CD14-positive monocyte (primary cell): ENCODE results near the gene FFAR3. TPM values are rescaled to one million over a fixed set of nuclear protein-coding genes. Genes with fewer than 3 reads are reported as not detected.

Experiments used
- DNase-seq, 3 donors: peaks; one replicate each; pipeline ENCODE4 v3.0.0-alpha.2; 2011 to 2022
- H2AFZ ChIP-seq: 2 replicates; pipeline ENCODE4 v1.6.0; 2012; ENCODE audit warnings: mild to moderate bottlenecking, low read depth, low read length, inconsistent platforms; ENCODE audit not compliant: insufficient read depth, poor library complexity, severe bottlenecking
- H3K27ac ChIP-seq, 2 donors: 1 replicate in 1 of 2; 2 replicates in 1 of 2; pipeline ENCODE4 v1.5.1; 2012 to 2013; ENCODE audit warnings: low read length in 2 of 2, control low read depth in 1 of 2, inconsistent platforms in 1 of 2, low read depth in 1 of 2, mild to moderate bottlenecking in 1 of 2
- H3K27me3 ChIP-seq, 2 donors: one replicate each; pipeline versions ENCODE4 v1.6.0 to v1.6.1; 2011 to 2013; ENCODE audit warnings: low read length in 2 of 2; ENCODE audit not compliant: control insufficient read depth in 2 of 2, insufficient read depth in 2 of 2
- H3K36me3 ChIP-seq, 2 donors: replicated peaks in 1 of 2; 1 replicate in 1 of 2; 2 replicates in 1 of 2; pipeline versions ENCODE4 v1.5.1 to v1.6.1; 2012 to 2013; ENCODE audit warnings: low read length in 2 of 2, control low read depth in 1 of 2, inconsistent platforms in 1 of 2, mild to moderate bottlenecking in 1 of 2; ENCODE audit not compliant: insufficient read depth in 2 of 2, control insufficient read depth in 1 of 2
- H3K4me1 ChIP-seq, 2 donors: 1 replicate in 1 of 2; 2 replicates in 1 of 2; pipeline versions ENCODE4 v1.5.1 to v1.6.1; 2012 to 2013; ENCODE audit warnings: low read length in 2 of 2, control low read depth in 1 of 2, inconsistent platforms in 1 of 2, mild to moderate bottlenecking in 1 of 2, moderate library complexity in 1 of 2; ENCODE audit not compliant: insufficient read depth in 2 of 2, control insufficient read depth in 1 of 2
- H3K4me2 ChIP-seq: replicated peaks from 2 replicates; pipeline ENCODE3; 2012; ENCODE audit warnings: low read length, moderate library complexity, mild to moderate bottlenecking; ENCODE audit not compliant: poor library complexity, severe bottlenecking; ENCODE audit errors: extremely low read depth
- H3K4me3 ChIP-seq, 3 experiments: fragments of 200-600 bp in 1 of 3; sonication (generic) in 1 of 3; replicated peaks in 1 of 3; 1 replicate in 2 of 3; 2 replicates in 1 of 3; pipeline ENCODE4 v1.5.1; 2011 to 2013; ENCODE audit warnings: low read length in 3 of 3, mild to moderate bottlenecking in 3 of 3, control low read depth in 2 of 3, low read depth in 2 of 3, inconsistent platforms in 1 of 3, moderate library complexity in 1 of 3
- H3K79me2 ChIP-seq: 2 replicates; pipeline ENCODE4 v1.6.0; 2012; ENCODE audit warnings: mild to moderate bottlenecking, control low read depth, inconsistent platforms, low read length, moderate library complexity; ENCODE audit not compliant: insufficient read depth
- H3K9ac ChIP-seq: 2 replicates; pipeline ENCODE4 v1.6.0; 2017; ENCODE audit warnings: low read length, mild to moderate bottlenecking; ENCODE audit not compliant: insufficient read depth, poor library complexity, severe bottlenecking
- H3K9me3 ChIP-seq, 2 donors: replicated peaks in 1 of 2; 1 replicate in 1 of 2; 2 replicates in 1 of 2; pipeline versions ENCODE4 v1.5.1 to v1.6.1; 2012 to 2013; ENCODE audit warnings: low read length in 2 of 2, control low read depth in 1 of 2; ENCODE audit not compliant: control insufficient read depth in 1 of 2, insufficient read depth in 1 of 2
- H4K20me1 ChIP-seq: 2 replicates; pipeline ENCODE4 v1.6.0; 2012; ENCODE audit warnings: mild to moderate bottlenecking, low read length, control low read depth, moderate library complexity; ENCODE audit not compliant: insufficient read depth
- H3K27ac Mint-ChIP-seq, 7 donors: one replicate each; pipeline ENCODE4 v1.8.0; 2020; ENCODE audit warnings: mild to moderate bottlenecking in 7 of 7, mixed read lengths in 7 of 7, moderate library complexity in 6 of 7, inconsistent platforms in 2 of 7
- H3K27me3 Mint-ChIP-seq, 3 donors: one replicate each; pipeline ENCODE4 v1.8.0; 2021 to 2022; ENCODE audit warnings: low read depth in 3 of 3, mild to moderate bottlenecking in 3 of 3, mixed read lengths in 3 of 3, moderate library complexity in 3 of 3, inconsistent platforms in 1 of 3
- H3K36me3 Mint-ChIP-seq, 2 donors: one replicate each; pipeline ENCODE4 v1.8.0; 2020; ENCODE audit warnings: mixed read lengths in 2 of 2, inconsistent platforms in 1 of 2, mild to moderate bottlenecking in 1 of 2
- H3K4me1 Mint-ChIP-seq: one replicate; pipeline ENCODE4 v1.8.0; 2020; ENCODE audit warnings: mild to moderate bottlenecking, mixed read lengths
- H3K4me3 Mint-ChIP-seq, 2 donors: one replicate each; pipeline ENCODE4 v1.8.0; 2020; ENCODE audit warnings: mild to moderate bottlenecking in 2 of 2, mixed read lengths in 2 of 2, moderate library complexity in 1 of 2
- H3K9me3 Mint-ChIP-seq, 7 donors: one replicate each; pipeline ENCODE4 v1.8.0; 2020 to 2022; ENCODE audit warnings: mixed read lengths in 7 of 7, mild to moderate bottlenecking in 6 of 7, moderate library complexity in 6 of 7, inconsistent platforms in 2 of 7
- CTCF ChIP-seq: fragments of 200-600 bp; IDR thresholded peaks from one replicate; pipeline ENCODE4 v1.8.0; 2022; ENCODE audit warnings: antibody characterized with exemption, mild to moderate bottlenecking
- WGBS: methylation state at CpG from one replicate; pipeline ENCODE4 v1.1.5; 2013; ENCODE audit warnings: missing lambda C conversion rate; ENCODE audit not compliant: insufficient coverage; 5-methylcytosine and 5-hydroxymethylcytosine counted together
- intact Hi-C, 2 donors: fragments of 100-400 bp; cut with micrococcal nuclease; formaldehyde crosslinking; loops; one replicate each; pipeline versions ENCODE4 v1.15.0 to v1.15.1; 2023
- polyA plus RNA-seq, 3 donors: library from polyadenylated mRNA; depleted of rRNA in 1 of 3; unstranded in 2 of 3; stranded (reverse) in 1 of 3; fragments of 300-500 nt in 2 of 3; fragments of >200 nt in 1 of 3; fragmentation: Illumina TruSeq in 2 of 3; gene quantifications; 1 replicate in 2 of 3; 2 replicates in 1 of 3; pipeline ENCODE4 v1.2.3, GENCODE V29; 2012 to 2021

FFAR3 gene
- polyA plus RNA-seq, 3 donors = 1.2 to 17.9 (median 1.2) TPM

DNA sequence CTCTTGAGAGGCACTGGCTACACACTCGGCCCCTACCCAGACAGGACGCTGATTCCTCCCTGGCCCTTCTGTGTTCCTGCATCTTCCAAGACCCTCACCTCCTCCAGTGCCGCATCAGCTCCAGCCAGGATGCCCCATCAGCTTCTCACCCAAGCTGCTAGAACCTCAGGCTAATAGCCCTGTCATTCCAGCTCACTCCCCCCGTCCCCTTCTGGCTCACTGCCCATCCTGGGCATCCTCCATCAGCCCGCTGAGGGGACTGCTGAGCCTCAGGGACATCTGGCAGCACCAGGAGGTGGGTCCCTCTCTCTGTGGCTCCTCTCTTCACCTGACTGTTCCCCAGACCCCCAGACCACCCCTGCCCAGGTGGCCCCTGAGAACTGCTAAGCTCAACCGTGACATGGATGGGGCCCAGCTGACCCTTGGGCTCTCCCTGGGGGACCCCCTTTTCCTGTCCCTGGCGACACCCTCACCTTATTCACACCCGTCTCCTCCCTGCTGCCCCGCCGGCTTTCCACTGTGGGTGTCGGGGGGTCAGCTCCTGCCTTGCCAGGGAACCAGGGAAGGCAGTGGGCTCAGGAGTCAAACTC lies 4.8 kb downstream of the FFAR3 start:
- Histone ChIP-seq H3K27ac (no peak overlapping the region), H3K9me3 (no peaks in the 10 kb centered on the region), H4K20me1 (no peaks in the 10 kb centered on the region), H3K27me3 (peaks cover 0 to 4% of the 10 kb centered on the region in 2 donors), H2AFZ (no peak overlapping the region), H3K4me3 (no peak overlapping the region), H3K79me2 (no peaks in the 10 kb centered on the region), H3K4me1 (peaks cover 4 to 5% of the 10 kb centered on the region in 2 donors), H3K4me2 (no peak overlapping the region), H3K9ac (no peak overlapping the region), H3K36me3 (no peaks in the 10 kb centered on the region)
- Mint-ChIP-seq H3K9me3 (peaks cover 0 to under 1% (median 0%) of the 10 kb centered on the region in 7 donors), H3K36me3 (no peaks in the 10 kb centered on the region), H3K4me3 (no peak overlapping the region), H3K27ac (peak overlapping the region in 1 of 7 donors; percentile 40), H3K27me3 (peaks cover 0 to 18% (median 8%) of the 10 kb centered on the region in 3 donors), H3K4me1 (peaks cover 6% of the 10 kb centered on the region)
- WGBS = 95% methylated on average over 6 of the region's 11 CpGs
- TF ChIP-seq CTCF = no peak
- no peak for DNase-seq
- intact Hi-C loops = no loop called here

GRCh38 chr19:35363711-35364425 lies 5.6 kb downstream of the FFAR3 start:
- no peaks in the 10 kb centered on the region for H4K20me1 ChIP-seq
- H3K4me3 ChIP-seq = no peak overlapping the region
- no peak overlapping the region for H3K4me3 Mint-ChIP-seq
- no peak overlapping the region for H2AFZ ChIP-seq
- H3K27ac ChIP-seq = no peak overlapping the region
- no peak for TF ChIP-seq CTCF
- intact Hi-C loops = no loop called here
- H3K9me3 Mint-ChIP-seq = peaks cover 0 to 6% (median 3%) of the 10 kb centered on the region in 7 donors
- H3K27me3 Mint-ChIP-seq = peaks cover 0 to 20% (median 8%) of the 10 kb centered on the region in 3 donors
- no peak overlapping the region for H3K9ac ChIP-seq
- peaks cover under 1% of the 10 kb centered on the region for H3K4me1 Mint-ChIP-seq
- no peak for DNase-seq
- no peaks in the 10 kb centered on the region for H3K79me2 ChIP-seq
- no peak overlapping the region for H3K27ac Mint-ChIP-seq
- no peaks in the 10 kb centered on the region for H3K4me1 ChIP-seq
- no peaks in the 10 kb centered on the region for H3K36me3 ChIP-seq
- no peaks in the 10 kb centered on the region for H3K36me3 Mint-ChIP-seq
- H3K27me3 ChIP-seq = peaks cover 0 to 4% of the 10 kb centered on the region in 2 donors
- H3K9me3 ChIP-seq = peaks cover 0 to 2% of the 10 kb centered on the region in 2 donors
- 93% methylated on average over 17 of the region's 19 CpGs for WGBS
- H3K4me2 ChIP-seq = no peak overlapping the region
